Aorta (tissue), 5 donors: ENCODE measurements around the gene AFTPH. TPM values are rescaled to one million over a fixed set of nuclear protein-coding genes. Genes with fewer than 3 reads are reported as not detected.

Experiments used
- ATAC-seq: fragments of 200-7000 bp; cut with Tn5 transposase; one replicate; pipeline ENCODE4 v1.9.1; 2022; ENCODE audit warnings: moderate library complexity; ENCODE audit not compliant: low FRiP score
- DNase-seq, 2 donors: peaks; one replicate each; pipeline ENCODE4 v3.0.0-alpha.2; 2020
- H3K27ac ChIP-seq, 2 donors: one replicate each; pipeline ENCODE4 v1.5.1; 2013; ENCODE audit warnings: low read length in 2 of 2, mild to moderate bottlenecking in 2 of 2, moderate library complexity in 2 of 2, control low read depth in 1 of 2, inconsistent platforms in 1 of 2, low read depth in 1 of 2
- H3K27me3 ChIP-seq, 2 donors: one replicate each; pipeline ENCODE4 v1.6.1; 2013; ENCODE audit warnings: control low read depth in 1 of 2, low read length in 1 of 2, mild to moderate bottlenecking in 1 of 2, moderate library complexity in 1 of 2; ENCODE audit not compliant: insufficient read depth in 2 of 2, control insufficient read depth in 1 of 2
- H3K36me3 ChIP-seq, 2 donors: one replicate each; pipeline ENCODE4 v1.6.1; 2013; ENCODE audit warnings: control low read depth in 1 of 2, low read length in 1 of 2, mild to moderate bottlenecking in 1 of 2; ENCODE audit not compliant: insufficient read depth in 2 of 2, control insufficient read depth in 1 of 2
- H3K4me1 ChIP-seq, 2 donors: one replicate each; pipeline ENCODE4 v1.6.1; 2013; ENCODE audit warnings: low read length in 2 of 2, control low read depth in 1 of 2, mild to moderate bottlenecking in 1 of 2, moderate library complexity in 1 of 2; ENCODE audit not compliant: insufficient read depth in 2 of 2, control insufficient read depth in 1 of 2
- H3K4me3 ChIP-seq, 2 donors: one replicate each; pipeline ENCODE4 v1.5.1; 2013; ENCODE audit warnings: low read length in 2 of 2, control low read depth in 1 of 2, mild to moderate bottlenecking in 1 of 2
- H3K9me3 ChIP-seq: one replicate; pipeline ENCODE4 v1.6.1; 2013; ENCODE audit warnings: mild to moderate bottlenecking, low read length; ENCODE audit not compliant: control insufficient read depth
- WGBS, 2 donors: extraction: QIAGEN DNeasy Blood & Tissue Kit; methylation state at CpG; one replicate each; pipeline ENCODE4 v1.1.7; 2013; 5-methylcytosine and 5-hydroxymethylcytosine counted together
- intact Hi-C, 2 donors: fragments of 100-400 bp; cut with DNase I; formaldehyde crosslinking; loops; one replicate each; pipeline versions ENCODE4 v1.14.2 to v1.15.0; 2022
- polyA plus RNA-seq, 2 donors: library from polyadenylated mRNA; stranded (reverse); fragments of 200-250 nt; gene quantifications; one replicate each; pipeline ENCODE4 v1.2.3, GENCODE V29; 2013
- total RNA-seq, 2 donors: library from RNA; stranded (reverse); fragmentation: NEBNext Ultra II Directional; extraction: Animal tissue kit (Norgen Biotek cat#: 25700); gene quantifications; one replicate each; pipeline ENCODE4 v1.2.1, GENCODE V29; 2021
- donor health status: healthy with polysubstance abuse.
- donor health status: Bipolar disorder and iron deficiency.
- donor health status: DM: no; HTN: no; CAD: no.
- donor health status: DM: no; HTN: no; CAD: no.
- donor health status: DM: yes; HTN: yes; CAD: no.

The AFTPH gene
- total and polyA plus RNA-seq, 4 donors, result 19.5 to 30.6 (median 25.8) TPM

DNA sequence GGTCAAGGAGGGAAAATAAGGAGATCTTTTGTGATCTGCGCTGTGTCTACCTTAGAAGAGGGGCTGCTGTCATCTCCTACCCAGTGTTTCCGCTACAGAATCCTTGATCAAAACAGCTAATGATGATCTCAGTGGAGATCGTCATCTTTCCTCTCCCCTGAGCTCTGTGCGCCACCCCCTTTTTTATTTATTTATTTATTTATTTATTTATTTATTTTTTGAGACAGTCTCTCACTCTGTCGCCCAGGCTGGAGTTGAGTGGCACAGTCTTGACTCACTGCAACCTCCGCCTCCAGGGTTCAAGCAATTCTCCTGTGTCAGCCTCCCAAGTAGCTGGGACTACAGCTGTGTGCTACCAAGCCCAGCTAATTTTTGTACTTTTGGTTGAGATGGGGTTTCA lies 74.1 kb downstream of the AFTPH start:
- Histone ChIP-seq H3K4me3 (no peak overlapping the region), H3K9me3 (no peaks in the 10 kb centered on the region), H3K36me3 (no peaks in the 10 kb centered on the region), H3K27ac (no peak overlapping the region), H3K27me3 (no peaks in the 10 kb centered on the region), H3K4me1 (peaks cover 0 to 5% of the 10 kb centered on the region in 2 donors)
- WGBS, 2 donors, result 98% methylated on average over 6 of the region's 6 CpGs
- no peak for DNase-seq
- no peak for ATAC-seq
- intact Hi-C loops, result loop anchor here in 1 of 2 donors (5.0 kb wide), 1 partner anchor 264 kb away; no protein-coding TSS in a partner anchor

DNA sequence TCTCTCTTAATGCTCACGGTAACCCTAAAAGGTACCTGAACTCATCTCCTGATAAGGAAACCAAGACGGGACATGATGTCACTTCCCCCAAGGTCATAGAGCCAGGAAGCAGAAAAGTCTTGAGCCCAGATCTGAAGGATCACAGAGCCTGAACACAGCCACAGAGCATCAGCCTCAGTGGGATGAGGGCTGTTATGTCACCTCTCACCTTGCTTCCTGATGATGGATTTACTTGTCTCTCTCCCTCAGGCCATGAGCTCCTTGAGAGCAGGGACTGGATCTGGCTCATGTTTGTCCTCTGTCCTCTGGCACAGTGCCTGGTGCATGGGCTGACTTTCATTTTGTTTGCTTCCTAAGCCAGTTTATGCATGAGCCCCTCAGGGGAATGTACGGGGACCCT lies 75.3 kb downstream of the AFTPH start:
- Histone ChIP-seq H3K9me3 (no peaks in the 10 kb centered on the region), H3K4me3 (no peak overlapping the region), H3K27ac (no peak overlapping the region), H3K4me1 (peaks cover 0 to 5% of the 10 kb centered on the region in 2 donors), H3K27me3 (no peaks in the 10 kb centered on the region), H3K36me3 (no peaks in the 10 kb centered on the region)
- DNase-seq (no peak), ATAC-seq (no peak)
- 54 to 65% methylated on average over 3 of the region's 3 CpGs for whole genome bisulfite sequencing, 2 donors
- intact Hi-C loops, result loop anchor here in 1 of 2 donors (5.0 kb wide), 1 partner anchor 263 kb away; no protein-coding TSS in a partner anchor

DNA sequence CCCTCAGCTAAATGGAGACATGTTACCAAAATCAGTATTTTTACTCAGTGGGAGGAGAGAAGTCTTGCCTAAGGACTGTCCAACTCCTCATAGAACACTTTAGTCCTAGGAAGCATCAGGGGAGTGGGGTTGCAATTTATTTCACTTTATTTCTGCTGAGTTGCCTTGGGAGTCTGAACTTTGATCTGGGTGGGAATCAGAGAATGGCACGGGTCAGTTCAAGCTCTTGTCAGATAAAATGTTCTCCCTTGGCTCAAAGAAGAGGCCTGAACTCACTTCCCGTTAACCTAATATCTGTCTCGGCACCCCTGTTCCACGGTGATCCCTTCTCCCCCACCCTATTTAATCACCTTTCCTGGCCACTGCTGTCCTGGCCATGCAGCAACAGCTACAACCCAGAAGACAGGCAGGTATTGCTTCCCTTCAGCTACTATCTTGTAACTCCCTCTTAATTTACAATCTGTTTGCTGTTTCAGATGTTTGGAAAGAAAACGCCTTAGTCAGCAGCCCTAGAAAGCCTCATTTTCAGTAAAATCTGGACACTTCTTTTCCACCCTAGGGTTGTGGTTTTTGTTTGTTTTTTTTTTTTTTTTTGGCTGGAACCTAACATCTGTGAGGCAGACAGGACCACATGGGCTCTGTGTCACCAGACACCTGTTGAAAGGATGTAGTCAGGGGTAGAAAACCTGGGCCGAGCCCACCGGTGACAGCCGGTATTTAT lies 77.1 kb downstream of the AFTPH start:
- Histone ChIP-seq H3K27ac (no peak overlapping the region), H3K4me1 (no peaks in the 10 kb centered on the region), H3K36me3 (no peaks in the 10 kb centered on the region), H3K27me3 (no peaks in the 10 kb centered on the region), H3K9me3 (no peaks in the 10 kb centered on the region), H3K4me3 (no peak overlapping the region)
- ATAC-seq (no peak), DNase-seq (no peak)
- intact Hi-C loops, result no loop called here
- WGBS, 2 donors, result 86 to 89% methylated on average over 8 of the region's 8 CpGs

DNA sequence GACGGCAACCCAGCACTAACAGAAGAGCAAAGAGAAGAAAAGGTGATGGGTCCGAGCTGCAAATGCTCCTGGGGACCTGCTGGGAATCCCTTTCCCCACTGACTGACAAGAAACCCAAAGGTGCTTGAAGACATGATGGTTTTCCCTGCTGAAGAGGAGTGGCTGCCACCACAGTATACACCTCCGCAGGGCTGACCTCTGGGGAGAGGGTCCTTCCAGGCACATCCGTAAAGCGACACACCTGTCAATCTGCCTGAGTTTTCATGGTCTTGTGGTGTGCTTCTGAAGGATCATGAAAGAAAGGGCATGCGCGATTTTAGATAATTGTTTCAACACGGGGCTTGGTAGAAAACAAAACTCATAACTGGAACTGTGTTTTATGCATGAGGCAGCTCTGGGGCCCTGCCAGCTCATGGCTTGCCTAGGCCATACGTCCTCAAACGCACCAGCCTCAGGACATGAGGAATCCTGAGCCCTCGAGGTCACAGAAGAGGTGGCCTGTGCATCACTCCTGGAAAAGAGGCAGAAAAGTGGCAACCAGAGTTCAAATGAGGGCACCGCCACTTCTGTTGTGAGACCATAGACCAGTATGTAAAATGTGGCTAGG lies 77.8 kb downstream of the AFTPH start:
- ATAC-seq (no peak), DNase-seq (no peak)
- intact Hi-C loops, result no loop called here
- H3K36me3 ChIP-seq, result no peaks in the 10 kb centered on the region
- H3K9me3 ChIP-seq, result no peaks in the 10 kb centered on the region
- no peaks in the 10 kb centered on the region for H3K4me1 ChIP-seq
- 87 to 91% methylated on average over 12 of the region's 12 CpGs for WGBS, 2 donors
- no peaks in the 10 kb centered on the region for H3K27me3 ChIP-seq
- no peak overlapping the region for H3K27ac ChIP-seq
- no peak overlapping the region for H3K4me3 ChIP-seq

DNA sequence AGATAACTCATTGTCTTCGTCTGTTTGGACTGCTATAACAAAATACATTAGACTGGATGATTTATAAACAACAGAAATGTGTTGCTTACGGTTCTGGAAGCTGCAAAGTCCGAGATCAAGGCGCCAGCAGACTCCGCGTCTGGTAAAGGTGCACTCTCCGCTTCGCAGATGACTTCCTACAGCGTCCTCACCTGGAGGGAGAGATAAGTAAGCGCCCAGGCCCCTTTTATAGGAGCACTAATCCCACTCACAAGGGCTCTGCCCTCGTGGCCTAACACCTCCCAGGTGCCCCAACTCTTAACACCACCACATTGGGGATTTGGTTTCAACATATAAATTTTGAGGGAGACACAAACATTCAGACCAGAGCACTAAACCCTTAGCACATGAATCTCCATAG lies 78.3 kb downstream of the AFTPH start:
- Histone ChIP-seq H3K4me3 (no peak overlapping the region), H3K27ac (no peak overlapping the region), H3K27me3 (no peaks in the 10 kb centered on the region), H3K9me3 (no peaks in the 10 kb centered on the region), H3K36me3 (no peaks in the 10 kb centered on the region), H3K4me1 (no peaks in the 10 kb centered on the region)
- ATAC-seq (no peak), DNase-seq (no peak)
- intact Hi-C loops, result no loop called here
- WGBS, 2 donors, result 95% methylated on average over 11 of the region's 11 CpGs

DNA sequence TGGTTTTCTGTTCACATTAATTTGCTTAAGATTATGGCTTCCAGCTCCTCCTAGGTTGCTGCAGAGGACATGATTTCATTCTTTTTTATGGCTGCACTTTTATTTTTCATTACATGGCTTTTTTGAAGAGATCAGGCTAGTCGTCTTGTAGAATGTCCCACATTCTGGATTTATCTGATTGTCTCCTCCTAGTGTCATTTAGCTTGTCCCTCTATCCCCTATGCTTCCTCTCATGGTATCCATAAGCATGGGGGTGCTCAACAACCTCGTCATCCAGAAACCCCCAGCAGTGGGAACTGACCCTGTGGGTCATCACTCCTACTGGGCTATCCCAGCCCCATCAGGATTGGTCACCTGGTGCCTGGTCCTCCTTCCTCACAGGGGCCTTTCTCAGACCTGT lies 80.0 kb downstream of the AFTPH start:
- H3K4me1 ChIP-seq, result no peaks in the 10 kb centered on the region
- intact Hi-C loops, result no loop called here
- DNase-seq (no peak), ATAC-seq (no peak)
- H3K4me3 ChIP-seq, result no peak overlapping the region
- H3K36me3 ChIP-seq, result no peaks in the 10 kb centered on the region
- no peaks in the 10 kb centered on the region for H3K9me3 ChIP-seq
- H3K27me3 ChIP-seq, result no peaks in the 10 kb centered on the region
- 96% methylated on average over 2 of the region's 2 CpGs for WGBS, 2 donors
- no peak overlapping the region for H3K27ac ChIP-seq

DNA sequence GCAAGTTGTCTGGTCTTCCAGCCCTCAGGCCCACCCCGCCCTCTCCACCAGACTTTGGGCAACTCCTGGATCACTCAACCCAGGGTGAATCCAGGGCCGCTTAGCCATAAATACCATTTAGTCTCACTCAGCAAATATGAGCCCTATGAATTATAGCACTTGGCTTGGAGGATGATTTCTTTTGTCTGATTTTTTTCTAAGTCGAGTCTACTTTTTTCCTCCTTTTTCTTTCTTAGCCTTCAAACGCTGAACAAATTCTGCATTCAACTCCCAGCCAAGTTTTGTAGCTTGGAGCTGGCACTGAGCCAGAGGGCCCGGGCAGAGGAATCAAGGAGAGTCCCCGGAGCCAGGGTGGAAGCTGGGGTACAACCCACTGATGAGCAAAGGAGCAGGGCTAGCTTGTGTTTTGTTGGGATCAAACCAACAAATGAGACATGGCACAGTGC lies 80.9 kb downstream of the AFTPH start:
- Histone ChIP-seq H3K9me3 (no peaks in the 10 kb centered on the region), H3K36me3 (no peaks in the 10 kb centered on the region), H3K27ac (no peak overlapping the region), H3K4me1 (no peaks in the 10 kb centered on the region), H3K27me3 (no peaks in the 10 kb centered on the region), H3K4me3 (no peak overlapping the region)
- ATAC-seq (no peak), DNase-seq (peak in 1 of 2 donors; percentile 69)
- intact Hi-C loops, result no loop called here
- WGBS, 2 donors, result 10 to 12% methylated on average over 6 of the region's 6 CpGs

DNA sequence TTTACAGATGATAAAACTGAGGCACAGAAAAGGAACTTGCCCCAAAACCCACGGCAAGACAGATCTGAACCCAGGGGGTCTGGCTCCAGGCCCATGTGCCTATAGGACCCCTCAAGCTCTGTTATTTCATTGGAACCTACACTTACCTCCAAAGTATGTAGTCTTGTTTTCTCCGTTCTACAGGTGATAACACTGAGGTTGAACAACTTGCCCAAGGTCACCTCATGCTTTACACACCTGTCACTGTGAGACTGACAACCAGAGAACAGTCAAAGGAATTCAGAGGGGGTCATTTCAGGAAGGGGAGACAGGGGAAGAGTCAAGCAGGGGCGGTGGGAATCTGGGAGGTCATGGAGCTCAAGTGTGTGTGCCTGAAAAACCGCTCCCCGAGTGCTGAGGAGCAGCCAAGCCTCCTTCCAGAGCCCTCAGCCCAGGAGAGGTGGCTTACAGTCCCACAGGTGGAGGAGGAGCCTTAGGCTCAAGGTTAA lies 81.9 kb downstream of the AFTPH start:
- Histone ChIP-seq H3K4me3 (no peak overlapping the region), H3K27ac (no peak overlapping the region), H3K4me1 (no peaks in the 10 kb centered on the region), H3K36me3 (no peaks in the 10 kb centered on the region), H3K9me3 (no peaks in the 10 kb centered on the region), H3K27me3 (no peaks in the 10 kb centered on the region)
- 95 to 96% methylated on average over 5 of the region's 5 CpGs for WGBS, 2 donors
- no peak for ATAC-seq
- no peak for DNase-seq
- intact Hi-C loops, result no loop called here
